RWPE1 (cell line): ENCODE data around the gene CASQ1.

ENCODE experiments used
- CTCF ChIA-PET: fragments of 350-600 bp; sonication (Branson Sonifier 250); formaldehyde crosslinking; extraction: SDS; loops from one replicate; lab custom pipeline; 2021; lab: Yijun Ruan, JAX
- POLR2A ChIA-PET: fragments of 400-600 bp; formaldehyde crosslinking; extraction: SDS; loops from one replicate; lab custom pipeline; 2020; ENCODE audit warnings: antibody characterized with exemption; ENCODE audit not compliant: low non-redundant PET; lab: Yijun Ruan, JAX
- DNase-seq: peaks from one replicate; pipeline ENCODE4 v3.0.0; 2012; ENCODE audit warnings: low spot score
- H3K27ac ChIP-seq: fragments of 450-650 bp; 2 replicates; pipeline ENCODE4 v1.5.1; 2017
- CTCF ChIP-seq: fragments of 450-650 bp; conservative IDR thresholded peaks from 2 replicates; pipeline ENCODE4 v1.5.1; 2017; ENCODE audit warnings: low read depth, mild to moderate bottlenecking

Gene CASQ1

DNA sequence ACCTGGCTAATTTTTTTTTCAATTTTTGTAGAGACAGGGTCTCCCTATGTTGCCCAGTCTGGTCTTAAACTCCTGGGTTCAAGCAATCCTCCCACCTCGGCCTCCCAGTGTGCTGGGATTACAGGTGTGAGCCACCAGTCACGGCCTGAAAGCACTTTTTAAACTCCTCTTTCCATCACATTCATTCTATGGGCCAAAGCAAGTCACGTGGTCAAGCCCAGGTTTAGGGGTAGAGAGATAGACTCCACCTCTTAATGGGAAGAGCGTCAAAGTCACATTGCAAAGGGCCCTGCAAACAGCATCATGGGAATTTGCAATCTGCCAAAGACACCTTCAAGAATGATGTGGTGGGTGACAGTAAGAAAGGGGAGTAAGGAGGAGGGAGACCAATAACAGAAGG, 31.8 kb upstream of the CASQ1 start:
- ChIA-PET POLR2A (no interaction called here), CTCF (interaction anchor here (0.7 kb wide), 1 partner anchor 11 kb away, joined by 3 read pairs; no protein-coding TSS in a partner anchor)
- no peak for DNase-seq
- TF ChIP-seq CTCF = no peak
- H3K27ac ChIP-seq = no peak overlapping the region

DNA sequence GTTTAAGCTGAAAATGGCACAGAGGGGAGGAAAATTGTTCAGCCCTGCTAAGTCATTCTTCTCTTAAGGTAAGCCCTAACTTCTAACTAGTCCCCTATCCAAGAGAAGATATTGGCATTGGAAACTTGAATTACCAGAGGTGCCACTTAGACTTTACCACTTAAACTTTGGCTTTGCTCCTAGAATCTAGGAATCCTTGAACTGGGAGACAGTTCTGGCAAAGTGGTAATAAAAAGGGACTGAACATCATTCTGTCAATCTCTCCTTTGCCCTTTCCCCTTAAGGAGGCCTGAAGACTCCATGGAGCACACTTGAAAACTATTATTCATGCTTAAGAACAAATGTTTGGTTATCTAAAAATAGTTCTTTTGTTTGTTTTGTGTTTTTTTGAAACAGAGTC, 30.5 kb upstream of the CASQ1 start:
- ChIA-PET CTCF (no interaction called here), POLR2A (no interaction called here)
- no peak for TF ChIP-seq CTCF
- no peak overlapping the region for H3K27ac ChIP-seq
- no peak for DNase-seq

GRCh38 chr1:160161965-160162705, 28.2 kb upstream of the CASQ1 start:
- TF ChIP-seq CTCF = no peak
- H3K27ac ChIP-seq = no peak overlapping the region
- DNase-seq = no peak
- ChIA-PET CTCF (interaction anchor here (0.8 to 1.5 kb wide), 2 partner anchors 9 to 31 kb away, joined by 3 to 4 read pairs; no protein-coding TSS in a partner anchor), POLR2A (no interaction called here)

GRCh38 chr1:160162931-160163330, 27.4 kb upstream of the CASQ1 start:
- ChIA-PET CTCF (no interaction called here), POLR2A (no interaction called here)
- H3K27ac ChIP-seq = no peak overlapping the region
- no peak for TF ChIP-seq CTCF
- DNase-seq = no peak

GRCh38 chr1:160163615-160164014, 26.8 kb upstream of the CASQ1 start:
- no peak for DNase-seq
- TF ChIP-seq CTCF = no peak
- CTCF ChIA-PET = no interaction called here
- POLR2A ChIA-PET = no interaction called here
- no peak overlapping the region for H3K27ac ChIP-seq

GRCh38 chr1:160164121-160164520, 26.3 kb upstream of the CASQ1 start:
- no peak for TF ChIP-seq CTCF
- ChIA-PET CTCF (interaction anchor here (0.7 kb wide), 2 partner anchors 104 to 124 kb away, joined by 3 read pairs; no protein-coding TSS in a partner anchor), POLR2A (no interaction called here)
- DNase-seq = no peak
- H3K27ac ChIP-seq = no peak overlapping the region
